Fibroblast of lung (primary cell): ENCODE measurements around the gene ANXA2. TPM values are rescaled to one million over a fixed set of nuclear protein-coding genes. Genes with fewer than 3 reads are reported as not detected.
"Not testable (repeated sequence)": the region's sequence is repeated elsewhere in the genome, so short reads cannot be mapped to it uniquely, and the experiment has no call there.

ENCODE experiments used
- DNase-seq, 2 donors: peaks; one replicate each; pipeline versions ENCODE4 v3.0.0 to v3.0.0-alpha.2; 2010; ENCODE audit warnings: low read depth in 2 of 2
- H2AFZ ChIP-seq: 2 replicates; pipeline ENCODE4 v1.5.1; 2012; ENCODE audit warnings: low read length, control low read depth, inconsistent platforms
- H3K27ac ChIP-seq: 2 replicates; pipeline ENCODE4 v1.5.1; 2011; ENCODE audit warnings: low read length, control low read depth; ENCODE audit not compliant: insufficient read depth
- H3K27me3 ChIP-seq: 2 replicates; pipeline ENCODE4 v1.5.1; 2011; ENCODE audit warnings: mild to moderate bottlenecking, low read length; ENCODE audit not compliant: control insufficient read depth, insufficient read depth
- H3K36me3 ChIP-seq: 2 replicates; pipeline ENCODE4 v1.5.1; 2011; ENCODE audit warnings: low read length; ENCODE audit not compliant: control insufficient read depth, insufficient read depth
- H3K4me1 ChIP-seq: 2 replicates; pipeline ENCODE4 v1.5.1; 2011; ENCODE audit warnings: low read length; ENCODE audit not compliant: control insufficient read depth, insufficient read depth; ENCODE audit errors: extremely low read depth
- H3K4me2 ChIP-seq: 2 replicates; pipeline ENCODE4 v1.5.1; 2011; ENCODE audit warnings: low read length, control low read depth; ENCODE audit not compliant: insufficient read depth; ENCODE audit errors: extremely low read depth
- H3K4me3 ChIP-seq, 4 experiments: fragments of 200-600 bp in 1 of 4; sonication (generic) in 1 of 4; replicated peaks in 1 of 4; 2 replicates each; pipeline ENCODE4 v1.5.1; 2011 to 2016; ENCODE audit warnings: low read length in 4 of 4, low read depth in 3 of 4, mild to moderate bottlenecking in 3 of 4, control low read depth in 2 of 4, inconsistent platforms in 1 of 4, mixed read lengths in 1 of 4; ENCODE audit not compliant: insufficient read depth in 1 of 4; ENCODE audit errors: control extremely low read depth in 1 of 4
- H3K79me2 ChIP-seq: 2 replicates; pipeline ENCODE4 v1.5.1; 2012; ENCODE audit warnings: mild to moderate bottlenecking, low read length, inconsistent platforms; ENCODE audit not compliant: control insufficient read depth, insufficient read depth
- H3K9ac ChIP-seq: 2 replicates; pipeline ENCODE4 v1.5.1; 2011; ENCODE audit warnings: mild to moderate bottlenecking, low read length, control low read depth; ENCODE audit not compliant: insufficient read depth
- H3K9me3 ChIP-seq: 2 replicates; pipeline ENCODE4 v1.5.1; 2012; ENCODE audit warnings: low read depth, low read length; ENCODE audit not compliant: control insufficient read depth, insufficient read depth
- H4K20me1 ChIP-seq: 2 replicates; pipeline ENCODE4 v1.5.1; 2011; ENCODE audit warnings: low read length; ENCODE audit not compliant: control insufficient read depth, insufficient read depth; ENCODE audit errors: extremely low read depth
- CTCF ChIP-seq, 2 donors: IDR thresholded peaks in 1 of 2; conservative IDR thresholded peaks in 1 of 2; 1 replicate in 1 of 2; 2 replicates in 1 of 2; pipeline ENCODE4 v1.5.1; 2011 to 2012; ENCODE audit warnings: low read length in 2 of 2, control low read depth in 1 of 2, inconsistent platforms in 1 of 2, low read depth in 1 of 2, mild to moderate bottlenecking in 1 of 2
- EZH2 ChIP-seq: IDR thresholded peaks from 2 replicates; pipeline ENCODE4 v1.5.1; 2012; ENCODE audit warnings: low read length, control low read depth, mild to moderate bottlenecking; ENCODE audit errors: missing control alignments
- polyA plus RNA-seq, 2 donors: library from polyadenylated mRNA; depleted of rRNA in 1 of 2; stranded (reverse) in 1 of 2; unstranded in 1 of 2; fragments of >200 nt; gene quantifications; 2 replicates each; pipeline ENCODE4 v1.2.1, GENCODE V29; 2011 to 2012; ENCODE audit warnings: missing spikeins in 1 of 2
- total RNA-seq: library from RNA; depleted of rRNA; stranded (reverse); fragments of >200 nt; gene quantifications from 2 replicates; pipeline ENCODE4 v1.2.1, GENCODE V29; 2014

Gene ANXA2
- total and polyA plus RNA-seq, 2 donors (not counting 1 experiment from before 2014, with no cell fraction given) = 2,754 to 4,872 TPM

- not testable (repeated sequence) for H3K4me3 ChIP-seq, H4K20me1 ChIP-seq, H2AFZ ChIP-seq, H3K4me2 ChIP-seq, H3K27me3 ChIP-seq, H3K9ac ChIP-seq, H3K9me3 ChIP-seq
- peak; percentile 54 to 80 for DNase-seq
- TF ChIP-seq CTCF (conservative IDR thresholded peaks at IDR 0.05 in 1 of 2, IDR thresholded peaks at IDR 0.05 in 1 of 2; ENCODE audit: low read depth in 1 of 2, low read length in 2 of 2) = peak; percentile 62 to 79
- peak overlapping the region; percentile 70 for H3K27ac ChIP-seq
- H3K36me3 ChIP-seq = peaks cover 35% of the 10 kb centered on the region
- H3K4me1 ChIP-seq = peaks cover 33% of the 10 kb centered on the region
- H3K79me2 ChIP-seq = peaks cover 89% of the 10 kb centered on the region
Measured at GRCh38 chr15:60359738-60360137, 38.0 kb downstream of the ANXA2 start.

- no peak overlapping the region for H3K9ac ChIP-seq
- TF ChIP-seq EZH2 (no peak), CTCF (conservative IDR thresholded peaks at IDR 0.05 in 1 of 2, IDR thresholded peaks at IDR 0.05 in 1 of 2; ENCODE audit: low read depth in 1 of 2, low read length in 2 of 2) (no peak)
Measured at GRCh38 chr15:60358935-60359682, 38.7 kb downstream of the ANXA2 start.

GRCh38 chr15:60356832-60357231 lies 41.0 kb downstream of the ANXA2 start:
- TF ChIP-seq EZH2 (no peak), CTCF (conservative IDR thresholded peaks at IDR 0.05 in 1 of 2, IDR thresholded peaks at IDR 0.05 in 1 of 2; ENCODE audit: low read depth in 1 of 2, low read length in 2 of 2) (no peak)
- Histone ChIP-seq H3K9me3 (no peaks in the 10 kb centered on the region), H4K20me1 (peaks cover 2% of the 10 kb centered on the region), H3K4me1 (peaks cover 14% of the 10 kb centered on the region), H3K27ac (no peak overlapping the region), H2AFZ (no peak overlapping the region), H3K27me3 (no peaks in the 10 kb centered on the region), H3K36me3 (peaks cover 38% of the 10 kb centered on the region), H3K4me3 (no peak overlapping the region), H3K4me2 (no peak overlapping the region), H3K79me2 (peaks cover 73% of the 10 kb centered on the region), H3K9ac (no peak overlapping the region)
- no peak for DNase-seq

More at GRCh38 chr15:60358935-60359682, 38.7 kb downstream of the ANXA2 start:
- Histone ChIP-seq H3K36me3 (peaks cover 35% of the 10 kb centered on the region), H3K4me2 (no peak overlapping the region), H3K4me3 (no peak overlapping the region), H3K9me3 (no peaks in the 10 kb centered on the region), H2AFZ (no peak overlapping the region), H3K4me1 (peaks cover 28% of the 10 kb centered on the region), H3K27me3 (no peaks in the 10 kb centered on the region), H4K20me1 (peaks cover 2% of the 10 kb centered on the region), H3K79me2 (peaks cover 83% of the 10 kb centered on the region), H3K27ac (peak overlapping the region; percentile 70)
- DNase-seq = peak; percentile 76 to 93
